Kidney capillary endothelial cell (primary cell): ENCODE measurements around the gene WDR20.
A peak's percentile ranks its signal among the peaks of the same experiment; 100 is the strongest.

Experiments used
- DNase-seq: peaks from one replicate; pipeline ENCODE4 v3.0.0-alpha.2; 2018; ENCODE audit warnings: low spot score

WDR20 gene

DNA sequence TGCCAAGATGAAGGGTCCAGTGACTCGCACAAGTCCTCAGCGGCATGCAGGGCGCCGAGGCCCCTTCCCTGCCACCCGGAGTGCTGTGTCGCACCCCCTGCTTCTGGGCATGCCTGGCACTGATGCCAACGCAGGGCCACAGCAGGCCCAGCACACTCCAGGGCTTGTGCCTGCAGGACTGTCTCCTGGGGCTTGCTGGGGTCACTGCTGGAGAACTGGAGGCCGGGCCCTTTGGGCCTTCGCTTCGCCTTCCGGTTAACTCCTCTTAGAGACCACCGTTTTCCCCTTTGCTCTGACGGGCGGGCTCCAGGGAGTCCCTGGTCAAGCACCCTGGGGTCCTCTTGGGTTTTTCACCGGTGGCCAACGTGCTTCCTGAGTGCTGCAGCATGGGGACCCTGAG lies 79.6 kb downstream of the WDR20 start:
- no peak for DNase-seq

DNA sequence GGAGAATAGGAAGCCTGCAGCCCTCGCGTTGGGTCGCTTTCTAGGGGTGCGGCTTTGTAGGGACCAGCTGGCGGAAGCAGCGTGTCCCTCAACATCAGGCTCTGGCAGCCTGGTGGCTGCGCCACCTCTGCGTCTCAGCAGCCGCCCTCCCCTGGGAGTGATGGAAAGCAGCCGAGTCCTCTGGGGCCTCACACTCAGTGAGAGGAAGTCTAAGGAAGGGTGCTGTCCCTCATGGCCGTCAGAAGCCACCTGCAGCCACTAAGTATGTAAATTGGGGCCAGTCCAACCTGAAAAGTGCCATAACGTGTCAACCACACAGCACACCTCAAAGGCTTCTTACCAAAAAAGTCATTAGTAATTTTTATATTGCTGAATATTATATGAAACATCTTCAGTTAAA lies 80.3 kb downstream of the WDR20 start:
- DNase-seq: no peak

DNA sequence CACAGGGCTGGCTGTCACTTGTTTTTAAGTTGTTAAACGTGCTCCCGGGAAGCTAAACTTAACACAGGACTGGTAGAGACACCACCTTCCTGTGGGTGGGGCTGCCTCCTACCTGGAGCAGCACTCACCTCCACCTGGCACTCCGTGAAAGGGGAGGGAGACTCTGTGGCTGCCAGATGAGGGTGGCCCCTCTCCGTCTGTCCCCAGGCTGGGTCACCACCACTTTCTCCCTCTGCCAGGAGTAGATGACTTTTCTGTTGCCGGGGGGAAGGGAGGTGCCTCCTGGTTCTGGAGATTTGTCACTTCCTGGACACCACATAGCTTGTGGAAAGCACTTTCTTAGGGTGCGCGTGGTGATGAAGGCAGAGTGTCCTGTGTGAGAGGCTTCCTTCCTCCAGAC lies 81.3 kb downstream of the WDR20 start:
- peak; percentile 82 for DNase-seq

GRCh38 chr14:102222009-102222575 lies 82.4 kb downstream of the WDR20 start:
- DNase-seq: no peak

DNA sequence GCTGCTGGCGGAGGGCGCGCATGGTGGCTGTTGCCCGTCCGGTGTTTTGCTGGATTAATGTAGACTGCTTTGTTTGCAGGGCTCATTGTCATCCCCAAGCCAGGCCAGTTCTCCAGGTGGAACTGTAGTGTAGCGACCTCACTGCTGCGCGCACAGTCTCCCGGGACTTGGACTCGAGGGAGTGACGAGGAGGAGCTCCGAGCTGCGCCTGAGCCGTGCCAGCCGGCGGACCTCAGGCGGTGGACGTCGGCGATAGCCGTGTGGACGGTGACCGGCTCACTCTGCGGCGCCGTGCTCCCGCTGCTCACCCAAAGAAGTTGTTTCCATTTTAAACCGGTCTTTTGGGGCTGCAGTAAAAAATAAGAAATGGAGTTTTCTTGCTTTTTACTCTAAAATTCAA lies 83.1 kb downstream of the WDR20 start:
- DNase-seq: no peak

GRCh38 chr14:102223682-102224081 lies 84.0 kb downstream of the WDR20 start:
- DNase-seq: no peak

GRCh38 chr14:102225386-102225785 lies 85.7 kb downstream of the WDR20 start:
- DNase-seq: no peak

DNA sequence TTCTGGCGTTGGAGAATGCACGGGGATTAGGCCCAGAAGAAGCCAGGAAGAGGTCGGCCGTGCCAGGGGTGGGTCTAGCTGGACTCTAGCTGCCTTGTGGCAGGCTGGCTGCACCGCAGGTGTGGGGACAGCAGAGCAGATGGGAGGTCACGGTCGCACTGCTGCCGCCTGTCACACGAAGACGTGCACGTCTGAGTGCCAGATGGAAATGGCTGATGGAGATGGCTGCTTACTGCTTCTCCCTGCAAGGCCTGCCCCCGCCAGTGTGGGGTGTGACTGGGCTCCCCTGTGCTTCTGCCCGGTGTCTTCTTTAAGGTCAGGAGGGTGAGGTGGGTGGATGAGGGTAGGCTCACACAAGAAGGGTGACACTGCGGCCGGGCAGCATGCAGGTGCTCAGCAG lies 86.2 kb downstream of the WDR20 start:
- DNase-seq: no peak

- DNase-seq: no peak
Observed at GRCh38 chr14:102226356-102227125, 86.8 kb downstream of the WDR20 start.

GRCh38 chr14:102227184-102227964 lies 87.7 kb downstream of the WDR20 start:
- no peak for DNase-seq

DNA sequence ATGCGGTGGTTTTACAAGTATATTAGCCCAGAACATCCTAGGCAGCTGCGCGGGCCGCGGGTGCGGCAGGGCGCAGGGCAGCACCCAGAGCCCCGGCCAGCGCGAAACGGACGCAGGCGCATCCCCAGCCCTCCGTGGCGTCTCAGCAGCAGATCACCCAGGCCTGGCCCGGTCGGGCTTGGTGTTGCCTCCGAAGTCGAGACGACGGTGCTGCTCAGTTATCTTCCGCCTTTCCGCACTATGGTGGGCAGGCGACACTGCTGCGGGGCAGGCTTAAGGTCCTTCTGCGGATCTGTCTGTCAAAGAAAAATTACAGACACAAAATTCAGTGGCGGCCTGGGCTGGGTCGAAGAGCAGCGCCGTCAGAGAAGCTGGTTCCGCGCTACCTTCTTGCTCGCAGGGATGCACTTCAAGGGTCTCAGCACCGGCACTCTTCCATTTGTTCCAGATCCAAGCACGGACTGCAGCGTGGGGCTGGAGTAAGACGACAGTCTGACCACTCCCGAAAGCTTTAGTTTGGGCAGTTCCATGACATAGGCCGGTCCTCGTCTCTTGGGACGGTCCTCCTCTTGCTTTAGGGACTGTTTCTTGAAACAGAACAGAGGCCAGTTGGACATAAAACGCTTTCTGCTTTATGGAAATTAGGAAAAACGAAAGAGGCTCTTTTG lies 89.5 kb downstream of the WDR20 start:
- no peak for DNase-seq

DNA sequence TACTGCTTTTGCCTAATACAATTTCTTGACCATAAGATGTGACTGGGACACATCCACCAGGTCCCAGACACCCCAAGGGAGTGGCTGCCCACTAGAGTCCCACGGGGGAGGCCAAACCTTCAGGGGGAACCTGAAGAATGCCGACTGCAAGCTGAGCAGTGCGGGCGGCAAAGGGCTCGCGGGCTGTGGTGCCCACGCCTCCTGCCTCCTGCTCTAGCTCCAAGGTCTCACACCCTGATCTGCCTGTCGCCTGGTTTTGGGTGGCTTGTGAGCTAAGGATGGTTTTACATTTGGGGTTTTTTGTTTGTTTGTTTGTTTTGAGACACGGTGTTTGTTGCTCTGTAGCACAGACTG lies 90.0 kb downstream of the WDR20 start:
- DNase-seq: no peak

- DNase-seq: no peak
Observed at GRCh38 chr14:102230481-102231210, 90.9 kb downstream of the WDR20 start.

DNA sequence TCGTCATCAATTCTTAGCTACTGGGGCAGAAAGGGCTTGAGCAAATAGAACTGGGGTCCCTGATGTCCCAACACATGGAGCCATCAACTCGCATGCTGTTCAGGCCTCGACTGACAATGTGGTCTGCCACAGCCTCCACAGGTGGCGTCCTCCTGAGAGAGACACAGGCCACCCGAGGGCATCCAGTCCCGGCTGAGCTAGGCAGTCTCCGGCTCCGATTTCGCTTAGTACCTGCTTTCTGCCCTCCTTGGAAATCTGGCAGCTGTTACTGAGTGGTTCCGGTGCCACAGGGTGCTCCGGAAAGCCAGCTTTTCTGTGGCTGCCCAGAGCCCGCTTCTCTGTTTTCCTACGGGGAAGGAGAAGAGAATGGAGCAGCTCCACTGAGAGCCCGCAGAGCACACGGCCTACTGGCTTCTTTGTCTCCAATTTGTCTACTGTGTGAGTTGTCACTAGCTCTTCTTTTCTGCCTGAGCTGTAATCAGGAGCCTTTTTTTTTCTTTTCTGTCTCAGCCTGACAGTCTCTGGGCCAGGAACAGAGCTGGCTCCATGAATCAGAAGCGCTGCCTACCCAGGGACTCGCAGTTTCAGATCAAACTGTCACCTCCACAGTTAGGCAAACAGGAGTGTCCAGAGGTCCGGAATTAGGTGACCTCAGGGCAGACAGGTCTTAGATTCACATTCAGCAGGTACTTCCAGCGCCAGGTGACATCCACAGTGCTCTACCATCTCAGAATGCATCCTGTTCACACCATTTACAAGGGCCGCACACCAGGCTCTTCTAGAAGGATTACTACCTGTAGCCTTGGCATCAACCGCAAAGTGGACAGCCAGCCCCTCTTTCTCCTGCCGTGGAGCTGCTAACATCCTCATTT lies 92.0 kb downstream of the WDR20 start:
- no peak for DNase-seq

GRCh38 chr14:102232348-102232625 lies 92.6 kb downstream of the WDR20 start:
- DNase-seq: no peak

DNA sequence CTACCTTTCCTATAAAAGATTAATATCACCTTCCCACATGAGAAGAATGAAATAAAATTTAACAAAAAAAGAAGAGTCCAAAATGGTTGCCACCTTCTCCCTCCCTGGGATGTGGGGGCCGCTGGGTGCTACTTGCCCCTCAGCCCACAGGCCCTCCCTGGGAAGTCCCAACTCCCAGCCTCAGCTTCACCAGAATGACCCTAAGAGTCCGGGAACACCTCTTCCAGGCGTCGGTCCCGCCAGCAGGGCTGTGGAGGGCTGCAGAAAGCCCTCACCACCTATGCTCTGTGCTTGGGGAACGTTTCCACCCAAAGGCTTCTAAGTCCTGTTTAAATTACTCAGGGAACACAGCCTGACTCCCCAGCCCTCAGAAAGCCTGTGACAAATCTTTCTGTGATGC lies 93.4 kb downstream of the WDR20 start:
- no peak for DNase-seq

- no peak for DNase-seq
Observed at GRCh38 chr14:102234331-102235264, 94.9 kb downstream of the WDR20 start.

DNA sequence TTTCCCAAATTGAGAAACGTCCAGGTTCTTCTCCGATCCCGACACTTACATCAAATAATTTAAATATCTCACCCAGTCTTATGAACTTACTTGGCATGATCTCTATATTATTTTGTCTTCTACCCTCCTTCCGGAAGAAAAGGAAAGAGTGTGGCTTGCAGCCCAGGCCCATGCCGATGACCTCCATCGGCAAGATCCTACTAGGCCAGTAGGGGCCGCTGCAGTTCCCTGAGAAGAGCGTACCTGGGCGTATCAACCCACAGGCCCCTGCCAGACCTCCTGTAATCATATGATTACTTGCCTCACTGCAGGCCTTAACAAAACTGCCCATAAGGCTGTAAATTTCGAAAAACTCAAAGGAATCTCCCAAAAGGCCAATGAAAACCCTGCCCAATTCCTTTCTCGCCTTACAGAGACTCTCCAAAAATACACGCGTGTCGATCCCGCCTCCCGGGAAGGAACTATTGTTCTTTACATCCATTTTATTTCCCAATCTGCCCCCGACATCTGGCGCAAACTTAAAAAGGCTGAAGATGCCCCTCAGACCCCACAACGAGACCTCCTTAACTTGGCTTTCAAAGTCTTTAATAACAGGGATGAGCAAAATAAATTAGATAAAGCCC lies 95.7 kb downstream of the WDR20 start:
- DNase-seq: peak; percentile 61

GRCh38 chr14:102236026-102236425 lies 96.3 kb downstream of the WDR20 start:
- DNase-seq: no peak

GRCh38 chr14:102238131-102238530 lies 98.4 kb downstream of the WDR20 start:
- no peak for DNase-seq
